Right lung (tissue), 5 donors: Measurements from ENCODE around the gene CORO1C. TPM values are rescaled to one million over a fixed set of nuclear protein-coding genes. Genes with fewer than 3 reads are reported as not detected.

Experiments
- DNase-seq, 2 donors: peaks; one replicate each; pipeline ENCODE4 v3.0.0-alpha.2; 2013
- polyA plus RNA-seq, 5 donors: library from polyadenylated mRNA; unstranded; fragments of 120-200 nt; gene quantifications; one replicate each; pipeline versions ENCODE4 v1.2.1 to v1.2.3, GENCODE V29; 2013; ENCODE audit warnings: inconsistent platforms in 1 of 5, low replicate concordance in 1 of 5; ENCODE audit not compliant: insufficient read length in 5 of 5, insufficient read depth in 1 of 5

CORO1C gene
- polyA plus RNA-seq, 5 donors, result 61.8 to 95.3 (median 82.1) TPM

GRCh38 chr12:108700833-108701541 lies 30.3 kb downstream of the CORO1C start:
- peak in 1 of 2 donors; percentile 32 for DNase-seq

- no peak for DNase-seq
These were observed 31.3 kb downstream of the CORO1C start for GRCh38 chr12:108699955-108700563.

GRCh38 chr12:108697905-108698304 lies 33.4 kb downstream of the CORO1C start:
- DNase-seq, result no peak

GRCh38 chr12:108696996-108697290 lies 34.4 kb downstream of the CORO1C start:
- DNase-seq, result no peak

GRCh38 chr12:108696111-108696995 lies 35.0 kb downstream of the CORO1C start:
- peak in 1 of 2 donors; percentile 52 for DNase-seq

GRCh38 chr12:108694812-108695278 lies 36.5 kb downstream of the CORO1C start:
- no peak for DNase-seq

- no peak for DNase-seq
These were observed 37.6 kb downstream of the CORO1C start for GRCh38 chr12:108693751-108694150.

- DNase-seq, result no peak
These were observed 38.1 kb downstream of the CORO1C start for GRCh38 chr12:108693186-108693730.

- DNase-seq, result no peak
These were observed 39.1 kb downstream of the CORO1C start for GRCh38 chr12:108691998-108692808.

GRCh38 chr12:108691175-108691997 lies 39.9 kb downstream of the CORO1C start:
- DNase-seq, result peak; percentile 93 to 96

GRCh38 chr12:108690542-108691174 lies 40.7 kb downstream of the CORO1C start:
- DNase-seq, result no peak

GRCh38 chr12:108690191-108690518 lies 41.2 kb downstream of the CORO1C start:
- no peak for DNase-seq

GRCh38 chr12:108689314-108690190 lies 41.8 kb downstream of the CORO1C start:
- no peak for DNase-seq

GRCh38 chr12:108686780-108687179 lies 44.5 kb downstream of the CORO1C start:
- DNase-seq, result no peak

- DNase-seq, result no peak
These were observed 45.7 kb downstream of the CORO1C start for GRCh38 chr12:108685469-108686260.

- DNase-seq, result no peak
These were observed 47.3 kb downstream of the CORO1C start for GRCh38 chr12:108683906-108684556.

- DNase-seq, result no peak
These were observed 50.0 kb downstream of the CORO1C start for GRCh38 chr12:108681317-108681716.
